ENCODE measurements around the gene CREB5.

DNA sequence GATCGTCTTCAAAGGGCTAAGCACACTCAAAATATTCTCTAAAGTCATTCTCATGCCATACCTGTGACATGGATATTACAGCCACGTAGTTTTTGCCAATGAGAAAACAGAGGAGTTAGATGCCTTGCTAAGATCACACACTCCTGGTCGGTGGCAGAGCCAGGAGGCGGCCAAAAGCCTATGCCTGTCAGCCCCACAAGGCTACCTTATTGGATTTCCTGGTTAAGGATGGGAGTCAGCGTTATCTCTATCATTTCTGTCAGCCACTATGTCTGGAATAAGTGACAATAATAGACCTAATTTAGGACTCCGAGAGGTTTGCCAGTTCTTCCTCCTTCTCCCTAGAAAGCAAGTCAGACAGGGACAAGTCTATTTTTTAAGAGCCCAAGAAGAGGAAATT lies 295.0 kb downstream of the CREB5 start:
- TF ChIP-seq, protein P1, sequence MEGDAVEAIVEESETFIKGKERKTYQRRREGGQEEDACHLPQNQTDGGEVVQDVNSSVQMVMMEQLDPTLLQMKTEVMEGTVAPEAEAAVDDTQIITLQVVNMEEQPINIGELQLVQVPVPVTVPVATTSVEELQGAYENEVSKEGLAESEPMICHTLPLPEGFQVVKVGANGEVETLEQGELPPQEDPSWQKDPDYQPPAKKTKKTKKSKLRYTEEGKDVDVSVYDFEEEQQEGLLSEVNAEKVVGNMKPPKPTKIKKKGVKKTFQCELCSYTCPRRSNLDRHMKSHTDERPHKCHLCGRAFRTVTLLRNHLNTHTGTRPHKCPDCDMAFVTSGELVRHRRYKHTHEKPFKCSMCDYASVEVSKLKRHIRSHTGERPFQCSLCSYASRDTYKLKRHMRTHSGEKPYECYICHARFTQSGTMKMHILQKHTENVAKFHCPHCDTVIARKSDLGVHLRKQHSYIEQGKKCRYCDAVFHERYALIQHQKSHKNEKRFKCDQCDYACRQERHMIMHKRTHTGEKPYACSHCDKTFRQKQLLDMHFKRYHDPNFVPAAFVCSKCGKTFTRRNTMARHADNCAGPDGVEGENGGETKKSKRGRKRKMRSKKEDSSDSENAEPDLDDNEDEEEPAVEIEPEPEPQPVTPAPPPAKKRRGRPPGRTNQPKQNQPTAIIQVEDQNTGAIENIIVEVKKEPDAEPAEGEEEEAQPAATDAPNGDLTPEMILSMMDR (IDR thresholded peaks at IDR 0.05): no peak
- no peak for TF ChIP-seq POLR2A (IDR thresholded peaks at IDR 0.05)
